KOPT-K1 (cell line): ENCODE results near the gene ZNF573.
"Not testable (repeated sequence)": the region's sequence is repeated elsewhere in the genome, so short reads cannot be mapped to it uniquely, and the experiment has no call there.

Source experiments
- H3K27ac ChIP-seq: fragments of 200-600 bp; sonication (generic); 2 replicates; pipeline ENCODE4 v1.5.1; 2016; ENCODE audit warnings: antibody characterized with exemption, mild to moderate bottlenecking, low read depth, low read length; ENCODE audit not compliant: poor library complexity, severe bottlenecking
- H3K36me3 ChIP-seq: fragments of 200-600 bp; sonication (generic); 2 replicates; pipeline ENCODE4 v1.5.1; 2017; ENCODE audit warnings: antibody characterized with exemption, mild to moderate bottlenecking, low read length, moderate library complexity; ENCODE audit not compliant: insufficient read depth
- H3K9me3 ChIP-seq: fragments of 200-600 bp; sonication (generic); 2 replicates; pipeline ENCODE4 v1.5.1; 2017; ENCODE audit warnings: antibody characterized with exemption, low read length, mild to moderate bottlenecking; ENCODE audit not compliant: insufficient read depth, poor library complexity, severe bottlenecking

ZNF573 gene

GRCh38 chr19:37779127-37780005, at the start of gene ZNF573:
Gene ZNF573, minus strand, starts transcription at chr19:37779586. Its CDS starts 5,857 bp downstream, at chr19:37773729.
- peak within 1 kb of the TSS; percentile 70 for H3K27ac ChIP-seq
- peaks cover 28% of the 10 kb centered on the region for H3K9me3 ChIP-seq
- H3K36me3 ChIP-seq: no peaks in the 10 kb centered on the region

DNA sequence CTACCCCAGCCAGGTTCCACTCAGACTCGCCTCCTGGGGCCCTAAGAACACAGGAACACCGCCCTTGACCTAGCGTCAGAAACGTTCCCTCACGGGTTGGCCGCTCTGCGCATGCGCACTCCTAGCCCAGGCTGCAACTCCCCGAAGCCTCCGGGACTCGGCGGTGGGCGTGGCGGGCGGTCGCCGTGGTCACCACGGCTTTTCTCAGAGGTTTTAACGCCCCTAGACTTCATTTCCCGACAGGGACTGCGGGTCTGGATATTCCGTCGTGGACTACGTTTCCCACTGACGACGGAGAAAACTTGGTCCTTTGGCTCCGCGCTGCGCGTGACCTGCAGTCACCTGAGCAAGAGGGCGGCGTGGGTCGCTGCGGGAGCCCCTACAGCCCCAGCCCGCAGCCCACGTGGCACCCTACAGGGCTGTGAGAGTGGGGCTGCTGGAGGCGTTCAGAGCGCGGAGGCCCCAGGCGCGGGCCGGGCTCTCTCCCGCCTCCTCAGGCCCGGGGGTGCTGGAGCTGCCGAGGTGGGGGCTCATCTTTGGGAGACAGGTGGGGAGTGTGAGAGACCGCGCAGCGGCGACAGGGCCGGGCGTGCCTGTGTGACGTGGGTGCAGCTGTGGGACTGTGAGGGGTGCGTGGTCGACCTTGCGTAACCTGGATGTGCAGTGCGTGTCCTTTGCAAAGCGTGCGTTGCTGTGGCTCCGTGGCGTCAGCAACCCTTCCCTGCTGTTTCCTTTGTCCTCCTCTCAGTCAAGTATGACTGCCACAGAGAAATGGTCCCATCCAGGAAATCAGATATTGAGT, 38.0 kb upstream of the ZNF573 start:
- H3K9me3 ChIP-seq: peaks cover 30% of the 10 kb centered on the region
- H3K36me3 ChIP-seq: no peaks in the 10 kb centered on the region
- H3K27ac ChIP-seq: no peak overlapping the region

DNA sequence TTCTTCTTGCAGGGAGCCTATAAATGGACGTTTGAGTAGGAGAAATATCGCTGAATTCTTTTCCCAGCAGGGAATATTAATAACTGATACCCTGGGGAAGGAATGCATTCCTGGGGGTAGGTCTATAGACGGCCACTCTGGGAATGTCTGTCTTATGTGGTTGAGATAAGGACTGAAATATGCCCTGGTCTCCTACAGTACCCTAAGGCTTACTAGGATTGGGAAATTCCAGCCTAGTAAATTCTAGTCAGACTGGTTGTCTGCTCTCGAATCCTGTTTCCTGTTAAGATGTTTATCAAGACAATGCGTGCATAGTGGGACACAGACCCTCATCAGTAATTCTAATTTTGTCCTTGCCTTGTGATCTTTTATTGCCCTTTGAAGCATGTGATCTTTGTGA, 36.2 kb upstream of the ZNF573 start:
- H3K36me3 ChIP-seq: not testable (repeated sequence)
- H3K9me3 ChIP-seq: peaks cover 30% of the 10 kb centered on the region

GRCh38 chr19:37813340-37813739, 34.0 kb upstream of the ZNF573 start:
- peaks cover 32% of the 10 kb centered on the region for H3K9me3 ChIP-seq
- H3K27ac ChIP-seq: no peak overlapping the region
- no peaks in the 10 kb centered on the region for H3K36me3 ChIP-seq

More for the DNA sequence above, 36.2 kb upstream of the ZNF573 start:
- H3K27ac ChIP-seq: not testable (repeated sequence)

- no peak overlapping the region for H3K27ac ChIP-seq
- H3K9me3 ChIP-seq: peaks cover 46% of the 10 kb centered on the region
- H3K36me3 ChIP-seq: no peaks in the 10 kb centered on the region
Observed at GRCh38 chr19:37809366-37809765, 30.0 kb upstream of the ZNF573 start.

DNA sequence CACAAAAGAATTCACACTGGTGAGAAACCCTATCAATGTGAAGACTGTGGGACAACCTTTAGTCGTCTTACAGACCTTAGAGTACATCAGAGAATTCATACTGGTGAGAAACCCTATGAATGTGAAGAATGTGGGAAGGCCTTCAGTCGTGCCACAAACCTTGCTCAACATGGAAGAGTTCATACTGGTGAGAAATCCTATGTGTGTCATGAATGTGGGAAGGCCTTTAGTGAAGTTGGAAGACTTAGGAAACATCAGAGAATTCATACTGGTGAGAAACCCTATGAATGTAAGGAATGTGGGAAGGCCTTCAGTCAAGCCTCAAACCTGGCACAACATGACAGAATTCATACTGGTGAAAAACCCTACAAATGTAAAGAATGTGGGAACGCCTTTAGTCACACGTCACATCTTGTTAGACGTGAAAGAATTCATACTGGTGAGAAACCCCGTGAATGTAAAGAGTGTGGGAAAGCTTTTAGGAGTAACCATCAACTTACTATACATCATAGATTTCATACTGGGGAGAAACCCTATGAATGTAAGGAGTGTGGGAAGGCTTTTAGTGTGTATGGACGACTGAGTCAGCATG, 24.0 kb upstream of the ZNF573 start:
- Histone ChIP-seq H3K36me3 (no peaks in the 10 kb centered on the region), H3K27ac (no peak overlapping the region), H3K9me3 (peaks cover 74% of the 10 kb centered on the region)

DNA sequence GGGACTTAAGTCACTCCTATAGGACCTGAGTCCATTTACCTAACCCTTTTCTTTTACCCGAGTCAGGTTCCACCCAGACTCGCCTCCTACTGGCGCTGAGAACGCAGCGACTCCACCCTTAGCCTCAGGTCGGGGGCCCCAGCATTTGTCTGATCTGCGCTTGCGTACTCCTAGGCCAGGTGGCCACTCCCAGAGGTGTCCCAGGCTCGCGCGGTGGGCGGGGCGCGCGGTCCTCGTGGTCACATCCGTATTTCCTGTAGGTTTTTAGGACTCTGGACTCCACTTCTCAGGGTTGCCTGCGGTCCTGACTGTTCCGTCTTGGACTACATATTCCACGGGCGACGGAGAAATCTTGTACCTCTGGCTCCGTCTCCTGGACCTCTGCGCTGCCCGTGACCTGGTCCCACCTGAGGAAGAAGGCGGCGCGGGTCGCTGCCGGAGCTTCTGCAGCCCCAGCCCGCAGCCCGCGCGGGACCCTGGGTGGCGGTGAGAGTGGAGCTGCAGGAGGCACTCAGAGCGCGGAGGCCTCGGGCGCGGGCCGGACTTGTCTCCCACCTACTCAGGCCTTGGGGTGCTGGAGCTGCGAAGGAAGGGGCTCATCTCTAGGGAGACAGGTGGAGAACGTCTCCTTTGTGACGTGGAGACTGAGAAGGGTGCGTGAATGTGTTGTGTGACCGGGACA, 11.0 kb upstream of the ZNF573 start:
- Histone ChIP-seq H3K27ac (no peak overlapping the region), H3K9me3 (peaks cover 46% of the 10 kb centered on the region), H3K36me3 (no peaks in the 10 kb centered on the region)

DNA sequence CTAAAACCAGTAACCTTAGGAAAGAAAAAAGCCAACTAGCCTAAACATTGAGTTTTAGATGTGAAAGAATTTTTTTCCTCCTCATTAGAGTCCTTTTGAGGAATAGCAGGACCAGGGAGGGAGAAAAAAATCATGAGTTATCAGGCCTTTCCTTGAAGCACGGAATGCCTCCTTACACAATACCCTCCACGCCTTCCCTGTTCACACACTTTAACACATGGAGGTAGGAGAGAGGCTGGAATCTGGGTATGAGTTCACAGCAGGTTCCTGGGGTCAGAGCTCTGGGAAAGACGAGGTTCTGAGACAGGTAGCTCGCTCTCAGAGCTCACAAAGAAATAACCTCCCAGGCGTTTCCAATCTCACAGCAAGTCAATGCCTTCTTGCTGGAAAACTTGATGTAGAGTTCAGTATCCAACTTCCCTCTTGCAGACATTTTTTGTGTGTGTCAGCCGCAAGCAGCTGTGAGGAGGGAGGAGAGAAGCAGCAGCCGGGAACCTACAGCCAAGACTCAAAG, 716 bp downstream of the ZNF573 start:
- H3K36me3 ChIP-seq: no peaks in the 10 kb centered on the region
- peaks cover 22% of the 10 kb centered on the region for H3K9me3 ChIP-seq
- H3K27ac ChIP-seq: peak overlapping the region; percentile 70

DNA sequence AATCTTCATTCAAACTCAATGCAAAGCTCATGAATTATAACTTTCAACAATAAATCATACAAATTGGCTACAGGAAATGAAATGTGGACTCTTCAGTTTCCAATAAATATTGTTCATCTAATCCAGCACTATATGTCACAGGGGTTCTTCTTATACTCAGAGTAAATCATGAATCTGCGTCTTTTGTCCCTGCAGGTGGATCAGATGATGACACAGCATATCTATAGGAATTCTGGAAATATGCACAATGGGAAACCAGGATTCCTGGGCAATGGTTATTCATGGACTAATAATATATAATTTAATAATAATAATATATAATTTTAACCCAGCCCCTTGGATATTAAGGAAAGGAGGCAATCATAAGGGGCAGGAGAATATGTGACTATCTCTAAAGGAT, 8.4 kb downstream of the ZNF573 start:
- Histone ChIP-seq H3K9me3 (peaks cover 5% of the 10 kb centered on the region), H3K36me3 (peaks cover 29% of the 10 kb centered on the region), H3K27ac (no peak overlapping the region)

DNA sequence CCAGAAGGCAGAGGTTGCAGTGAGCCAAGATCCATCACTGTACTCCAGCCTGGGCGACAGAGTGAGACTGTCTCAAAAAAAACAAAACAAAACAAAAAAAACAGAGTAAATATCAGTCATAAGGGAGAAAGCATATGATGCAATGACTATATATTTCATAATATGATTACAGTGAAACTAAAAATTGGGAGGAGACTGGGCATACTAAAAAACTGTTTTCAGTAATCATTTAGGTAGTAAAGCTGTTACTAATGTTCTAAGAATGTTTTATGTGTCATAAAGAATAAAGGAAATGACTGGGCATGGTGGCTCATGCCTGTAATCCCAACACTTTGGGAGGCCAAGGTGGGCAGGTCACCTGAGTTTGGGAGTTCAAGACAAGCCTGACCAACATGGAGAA, 15.9 kb downstream of the ZNF573 start:
- Histone ChIP-seq H3K27ac (no peak overlapping the region), H3K36me3 (peaks cover 11% of the 10 kb centered on the region; the same call in 1 of the 2 replicates), H3K9me3 (no peaks in the 10 kb centered on the region)

GRCh38 chr19:37757683-37758082, 21.7 kb downstream of the ZNF573 start:
- not testable (repeated sequence) for H3K36me3 ChIP-seq, H3K9me3 ChIP-seq, H3K27ac ChIP-seq

- no peak overlapping the region for H3K27ac ChIP-seq
- H3K9me3 ChIP-seq: peaks cover 76% of the 10 kb centered on the region
- H3K36me3 ChIP-seq: peaks cover 18% of the 10 kb centered on the region
Observed at GRCh38 chr19:37738371-37738770, 41.0 kb downstream of the ZNF573 start.

DNA sequence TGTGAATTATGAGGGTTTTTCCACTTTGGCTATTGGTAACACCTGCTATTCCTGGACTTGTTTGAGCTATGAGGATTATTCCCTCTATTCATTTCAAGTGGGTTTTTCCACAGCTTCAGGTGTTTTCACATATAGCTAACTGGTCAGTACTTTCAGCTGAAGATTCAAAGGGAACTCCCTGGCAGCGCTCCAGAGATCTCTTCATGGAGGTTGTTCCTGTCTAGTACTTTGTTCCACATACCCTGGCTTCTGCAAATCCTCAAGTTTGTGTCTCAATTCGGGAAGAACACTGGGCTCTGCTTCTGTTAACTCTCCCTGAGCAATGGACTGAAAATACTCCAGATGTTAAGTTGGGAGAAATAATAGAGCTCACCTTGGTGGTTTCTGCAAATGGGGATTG, 54.2 kb downstream of the ZNF573 start:
- Histone ChIP-seq H3K36me3 (no peaks in the 10 kb centered on the region), H3K27ac (no peak overlapping the region), H3K9me3 (no peaks in the 10 kb centered on the region)

GRCh38 chr19:37719927-37720265, 59.5 kb downstream of the ZNF573 start:
- H3K9me3 ChIP-seq: no peaks in the 10 kb centered on the region
- peaks cover 15% of the 10 kb centered on the region for H3K36me3 ChIP-seq
- H3K27ac ChIP-seq: peak overlapping the region; percentile 78
